ENCODE data around the gene TMTC1.

TMTC1 gene

GRCh38 chr12:29593001-29593400 lies 190.7 kb downstream of the TMTC1 start:
- no peak for TF ChIP-seq GATA2 (IDR thresholded peaks at IDR 0.05; ENCODE audit: low read depth, low read length)
- TF ChIP-seq GATA3 (IDR thresholded peaks at IDR 0.05; ENCODE audit: low read depth, low read length): no peak

- TF ChIP-seq GATA2 (IDR thresholded peaks at IDR 0.05; ENCODE audit: low read depth, low read length): no peak
- TF ChIP-seq GATA3 (IDR thresholded peaks at IDR 0.05; ENCODE audit: low read depth, low read length): no peak
These were observed 192.4 kb downstream of the TMTC1 start for GRCh38 chr12:29591140-29592020.

GRCh38 chr12:29589851-29590250 lies 193.9 kb downstream of the TMTC1 start:
- no peak for TF ChIP-seq GATA3 (IDR thresholded peaks at IDR 0.05; ENCODE audit: low read depth, low read length)
- TF ChIP-seq GATA2 (IDR thresholded peaks at IDR 0.05; ENCODE audit: low read depth, low read length): no peak

- TF ChIP-seq GATA2 (IDR thresholded peaks at IDR 0.05; ENCODE audit: low read depth, low read length): no peak
- no peak for TF ChIP-seq GATA3 (IDR thresholded peaks at IDR 0.05; ENCODE audit: low read depth, low read length)
These were observed 194.4 kb downstream of the TMTC1 start for GRCh38 chr12:29589286-29589820.

- TF ChIP-seq GATA2 (IDR thresholded peaks at IDR 0.05; ENCODE audit: low read depth, low read length): no peak
- TF ChIP-seq GATA3 (IDR thresholded peaks at IDR 0.05; ENCODE audit: low read depth, low read length): no peak
These were observed 201.0 kb downstream of the TMTC1 start for GRCh38 chr12:29582677-29583272.

GRCh38 chr12:29582146-29582545 lies 201.6 kb downstream of the TMTC1 start:
- TF ChIP-seq GATA2 (IDR thresholded peaks at IDR 0.05; ENCODE audit: low read depth, low read length): no peak
- no peak for TF ChIP-seq GATA3 (IDR thresholded peaks at IDR 0.05; ENCODE audit: low read depth, low read length)

- no peak for TF ChIP-seq GATA2 (IDR thresholded peaks at IDR 0.05; ENCODE audit: low read depth, low read length)
- no peak for TF ChIP-seq GATA3 (IDR thresholded peaks at IDR 0.05; ENCODE audit: low read depth, low read length)
These were observed 202.1 kb downstream of the TMTC1 start for GRCh38 chr12:29581631-29582030.

- TF ChIP-seq GATA2 (IDR thresholded peaks at IDR 0.05; ENCODE audit: low read depth, low read length) (no peak), GATA3 (IDR thresholded peaks at IDR 0.05; ENCODE audit: low read depth, low read length) (no peak)
These were observed 202.8 kb downstream of the TMTC1 start for GRCh38 chr12:29580971-29581370.

- TF ChIP-seq GATA3 (IDR thresholded peaks at IDR 0.05; ENCODE audit: low read depth, low read length): no peak
- TF ChIP-seq GATA2 (IDR thresholded peaks at IDR 0.05; ENCODE audit: low read depth, low read length): no peak
These were observed 205.0 kb downstream of the TMTC1 start for GRCh38 chr12:29578731-29579130.

- no peak for TF ChIP-seq GATA3 (IDR thresholded peaks at IDR 0.05; ENCODE audit: low read depth, low read length)
- no peak for TF ChIP-seq GATA2 (IDR thresholded peaks at IDR 0.05; ENCODE audit: low read depth, low read length)
These were observed 205.7 kb downstream of the TMTC1 start for GRCh38 chr12:29578070-29578469.

GRCh38 chr12:29574500-29574899 lies 209.2 kb downstream of the TMTC1 start:
- TF ChIP-seq GATA3 (IDR thresholded peaks at IDR 0.05; ENCODE audit: low read depth, low read length): no peak

GRCh38 chr12:29572938-29573337 lies 210.8 kb downstream of the TMTC1 start:
- TF ChIP-seq GATA2 (IDR thresholded peaks at IDR 0.05; ENCODE audit: low read depth, low read length) (no peak), GATA3 (IDR thresholded peaks at IDR 0.05; ENCODE audit: low read depth, low read length) (no peak)

GRCh38 chr12:29572464-29572863 lies 211.3 kb downstream of the TMTC1 start:
- TF ChIP-seq GATA2 (IDR thresholded peaks at IDR 0.05; ENCODE audit: low read depth, low read length): no peak
- no peak for TF ChIP-seq GATA3 (IDR thresholded peaks at IDR 0.05; ENCODE audit: low read depth, low read length)

GRCh38 chr12:29569132-29569757 lies 214.5 kb downstream of the TMTC1 start:
- TF ChIP-seq GATA2 (IDR thresholded peaks at IDR 0.05; ENCODE audit: low read depth, low read length) (no peak), GATA3 (IDR thresholded peaks at IDR 0.05; ENCODE audit: low read depth, low read length) (no peak)

Data from SH-SY5Y (cell line).